ENCODE data around the gene ETHE1. TPM values are rescaled to one million over a fixed set of nuclear protein-coding genes. Genes with fewer than 3 reads are reported as not detected.

ETHE1 gene
- total and polyA plus RNA-seq, 3 experiments from 2014 or later: 34.4 to 77.0 (median 42.3) TPM

DNA sequence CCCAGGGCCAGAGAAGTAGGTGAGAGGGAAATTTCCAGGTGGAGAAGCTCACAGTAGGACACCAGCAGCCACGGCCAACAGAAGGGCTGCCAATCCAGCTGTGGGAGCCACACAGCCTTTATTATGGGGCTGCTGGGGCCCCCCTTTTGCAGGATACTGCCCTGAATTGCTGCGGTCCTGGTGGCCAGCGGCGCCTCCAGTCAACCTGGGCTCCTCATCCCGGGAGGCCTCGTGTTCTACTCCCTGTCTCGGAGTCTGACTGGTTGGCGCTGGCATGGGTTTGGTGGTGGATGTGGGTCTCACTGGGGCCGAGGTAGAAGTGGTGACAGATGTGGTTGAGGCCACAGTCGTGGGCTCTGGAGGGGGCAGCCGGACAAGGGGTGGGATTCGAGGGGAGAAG, 65.7 kb downstream of the ETHE1 start:
- Histone ChIP-seq H3K4me3 (ENCODE audit: low read length) (no peak overlapping the region), H3K27ac (ENCODE audit: low read depth, low read length) (no peak overlapping the region), H3K9me3 (ENCODE audit: low read length) (no peaks in the 10 kb centered on the region), H3K4me1 (ENCODE audit: insufficient read depth, low read length) (peaks cover 15% of the 10 kb centered on the region), H3K27me3 (ENCODE audit: insufficient read depth, low read length, poor library complexity, severe bottlenecking) (no peaks in the 10 kb centered on the region), H3K36me3 (ENCODE audit: insufficient read depth, low read length) (no peaks in the 10 kb centered on the region)
- Mint-ChIP-seq H3K27me3 (no peaks in the 10 kb centered on the region), H3K4me3 (peak overlapping the region in 4 of 7 donors; percentile 8 to 77 (median 41)), H3K36me3 (peaks cover 0 to 3% (median 0%) of the 10 kb centered on the region in 3 donors), H3K9me3 (no peaks in the 10 kb centered on the region), H3K27ac (peak overlapping the region in 4 of 8 donors; percentile 52 to 87 (median 81)), H3K4me1 (peaks cover 17 to 37% (median 18%) of the 10 kb centered on the region in 3 donors)
- DNase-seq: no peak
- ChIA-PET CTCF (interaction anchor here (2.5 kb wide), 1 partner anchor 14 kb away, joined by 11 read pairs; no protein-coding TSS in a partner anchor), POLR2A (no interaction called here)

DNA sequence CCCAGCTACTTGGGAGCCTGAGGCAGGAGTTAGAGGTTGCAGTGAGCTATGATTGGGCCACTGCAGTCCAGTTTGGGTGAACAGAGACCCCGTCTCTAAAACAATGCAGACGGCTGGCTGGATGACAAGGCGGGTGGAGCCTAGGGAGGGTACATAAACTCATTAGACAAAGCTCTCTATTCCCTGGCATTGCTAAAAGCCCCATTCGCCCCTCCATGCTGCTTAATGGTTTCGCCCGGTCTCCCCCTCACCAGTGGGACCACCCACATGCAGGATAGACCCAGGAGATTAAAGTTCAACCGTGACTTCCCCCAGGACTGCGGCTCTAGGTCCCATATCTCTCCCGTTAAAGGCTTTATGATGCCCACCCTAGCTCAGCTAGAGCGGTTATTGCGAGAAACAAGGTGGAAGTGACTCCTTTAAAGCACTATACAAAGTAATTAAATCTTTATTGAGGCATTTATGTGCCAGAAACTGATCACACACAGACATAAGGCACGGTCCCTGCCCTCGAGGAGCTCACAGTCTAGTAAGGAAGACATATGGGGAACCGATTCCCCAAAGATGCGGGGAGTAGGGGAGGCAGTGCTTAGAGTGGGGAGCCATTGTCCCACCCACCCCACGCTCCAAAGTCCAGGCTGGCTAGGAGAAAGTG, 66.5 kb downstream of the ETHE1 start:
- H3K4me1 Mint-ChIP-seq: peaks cover 14 to 32% (median 17%) of the 10 kb centered on the region in 3 donors
- H3K27me3 Mint-ChIP-seq: no peaks in the 10 kb centered on the region
- no peak for DNase-seq
- Histone ChIP-seq H3K27me3 (ENCODE audit: insufficient read depth, low read length, poor library complexity, severe bottlenecking) (no peaks in the 10 kb centered on the region), H3K4me3 (ENCODE audit: low read length) (no peak overlapping the region), H3K27ac (ENCODE audit: low read depth, low read length) (no peak overlapping the region), H3K36me3 (ENCODE audit: insufficient read depth, low read length) (no peaks in the 10 kb centered on the region), H3K4me1 (ENCODE audit: insufficient read depth, low read length) (peaks cover 15% of the 10 kb centered on the region), H3K9me3 (ENCODE audit: low read length) (no peaks in the 10 kb centered on the region)
- H3K9me3 Mint-ChIP-seq: no peaks in the 10 kb centered on the region
- peak overlapping the region in 2 of 8 donors; percentile 81 for H3K27ac Mint-ChIP-seq
- ChIA-PET POLR2A (no interaction called here), CTCF (interaction anchor here (0.9 to 2.5 kb wide), 3 partner anchors 13 to 59 kb away, joined by 4 to 11 read pairs (median 5); no protein-coding TSS in a partner anchor)
- H3K4me3 Mint-ChIP-seq: peak overlapping the region in 1 of 7 donors; percentile 77
- peaks cover 0 to 3% (median 0%) of the 10 kb centered on the region in 3 donors for H3K36me3 Mint-ChIP-seq

- no peak overlapping the region for H3K4me3 ChIP-seq (ENCODE audit: low read length)
Measured at GRCh38 chr19:43457809-43458208, 69.2 kb downstream of the ETHE1 start.

More at GRCh38 chr19:43457809-43458208, 69.2 kb downstream of the ETHE1 start:
- Histone ChIP-seq H3K36me3 (ENCODE audit: insufficient read depth, low read length) (no peaks in the 10 kb centered on the region), H3K27ac (ENCODE audit: low read depth, low read length) (no peak overlapping the region), H3K4me1 (ENCODE audit: insufficient read depth, low read length) (peaks cover 7% of the 10 kb centered on the region), H3K27me3 (ENCODE audit: insufficient read depth, low read length, poor library complexity, severe bottlenecking) (no peaks in the 10 kb centered on the region), H3K9me3 (ENCODE audit: low read length) (no peaks in the 10 kb centered on the region)
- H3K36me3 Mint-ChIP-seq: no peaks in the 10 kb centered on the region
- H3K4me3 Mint-ChIP-seq: no peak overlapping the region
- H3K27me3 Mint-ChIP-seq: no peaks in the 10 kb centered on the region
- CTCF ChIA-PET: interaction anchor here (1.2 to 3.8 kb wide), 3 partner anchors 11 to 26 kb away, joined by 3 to 14 read pairs (median 7); no protein-coding TSS in a partner anchor
- peaks cover 8 to 13% (median 9%) of the 10 kb centered on the region in 3 donors for H3K4me1 Mint-ChIP-seq
- no peaks in the 10 kb centered on the region for H3K9me3 Mint-ChIP-seq
- DNase-seq: no peak
- POLR2A ChIA-PET: no interaction called here
- no peak overlapping the region for H3K27ac Mint-ChIP-seq

Other genes starting within 250 kb of the ETHE1 start
- not detected for gene CD177, start 173.5 kb downstream of the ETHE1 start, total RNA-seq
- not detected for gene CD177, start 173.5 kb downstream of the ETHE1 start, polyA plus RNA-seq
- gene TEX101, start 112.3 kb downstream of the ETHE1 start, total RNA-seq: not detected
- gene TEX101, start 112.3 kb downstream of the ETHE1 start, polyA plus RNA-seq: not detected
- 1 to 10 TPM in 1 of 2 experiments, under 1 TPM in 1; 0.84 to 1.2 TPM for gene LYPD3, start 61.6 kb downstream of the ETHE1 start, total RNA-seq
- 3.8 TPM for gene LYPD3, start 61.6 kb downstream of the ETHE1 start, polyA plus RNA-seq
- gene PHLDB3, start 22.5 kb downstream of the ETHE1 start, total RNA-seq: 10 to 100 TPM; 13.5 to 15.4 TPM
- 8.1 TPM for gene PHLDB3, start 22.5 kb downstream of the ETHE1 start, polyA plus RNA-seq
- 1 to 10 TPM; 2.1 to 2.3 TPM for gene ZNF575, start 6.0 kb upstream of the ETHE1 start, total RNA-seq
- 2.6 TPM for gene ZNF575, start 6.0 kb upstream of the ETHE1 start, polyA plus RNA-seq
- 10 to 100 TPM; 37.0 to 37.2 TPM for gene XRCC1, start 48.3 kb upstream of the ETHE1 start, total RNA-seq
- 31.4 TPM for gene XRCC1, start 48.3 kb upstream of the ETHE1 start, polyA plus RNA-seq
- 10 to 100 TPM in 1 of 2 experiments, 1 to 10 TPM in 1; 9.9 to 13.8 TPM for gene PINLYP, start 48.6 kb upstream of the ETHE1 start, total RNA-seq
- gene PINLYP, start 48.6 kb upstream of the ETHE1 start, polyA plus RNA-seq: 1.3 TPM
- 10 to 100 TPM; 25.4 to 30.2 TPM for gene IRGQ, start 68.9 kb upstream of the ETHE1 start, total RNA-seq
- 2.2 TPM for gene IRGQ, start 68.9 kb upstream of the ETHE1 start, polyA plus RNA-seq
- gene ZNF576, start 69.4 kb upstream of the ETHE1 start, total RNA-seq: 10 to 100 TPM; 19.5 to 20.9 TPM
- gene ZNF576, start 69.4 kb upstream of the ETHE1 start, polyA plus RNA-seq: 9.3 TPM
- under 1 TPM; 0.24 to 0.58 TPM for gene SRRM5, start 84.9 kb upstream of the ETHE1 start, total RNA-seq
- 0.26 TPM for gene SRRM5, start 84.9 kb upstream of the ETHE1 start, polyA plus RNA-seq
- gene ZNF428, start 92.4 kb upstream of the ETHE1 start, total RNA-seq: 10 to 100 TPM; 23.6 to 23.8 TPM
- gene ZNF428, start 92.4 kb upstream of the ETHE1 start, polyA plus RNA-seq: 22.0 TPM
- gene CADM4, start 112.6 kb upstream of the ETHE1 start, total RNA-seq: under 1 TPM; 0.24 to 0.57 TPM
- not detected for gene CADM4, start 112.6 kb upstream of the ETHE1 start, polyA plus RNA-seq
- 1 to 10 TPM; 2.7 to 5.0 TPM for gene PLAUR, start 143.0 kb upstream of the ETHE1 start, total RNA-seq
- gene PLAUR, start 143.0 kb upstream of the ETHE1 start, polyA plus RNA-seq: 3.8 TPM
- gene IRGC, start 188.9 kb upstream of the ETHE1 start, total RNA-seq: not detected
- gene IRGC, start 188.9 kb upstream of the ETHE1 start, polyA plus RNA-seq: not detected
- gene SMG9, start 227.8 kb upstream of the ETHE1 start, total RNA-seq: 10 to 100 TPM; 85.8 to 91.3 TPM
- gene SMG9, start 227.8 kb upstream of the ETHE1 start, polyA plus RNA-seq: 11.0 TPM